GM06990 (cell line): ENCODE results near the gene ZBTB7C.

Source experiments
- DNase-seq: peaks from one replicate; pipeline ENCODE4 v3.0.0-alpha.2; 2011; ENCODE audit not compliant: insufficient read length; ENCODE audit errors: extremely low read depth
- H3K27me3 ChIP-seq: replicated peaks from 2 replicates; pipeline ENCODE4 v1.6.0; 2011; ENCODE audit warnings: low read length; ENCODE audit not compliant: control insufficient read depth, insufficient read depth
- H3K36me3 ChIP-seq: 2 replicates; pipeline ENCODE4 v1.5.1; 2011; ENCODE audit warnings: low read length; ENCODE audit not compliant: control insufficient read depth, insufficient read depth
- H3K4me3 ChIP-seq: replicated peaks from 2 replicates; pipeline ENCODE4 v1.5.1; 2011; ENCODE audit warnings: low read depth, mild to moderate bottlenecking, control low read depth, low read length
- TF ChIP-seq, protein P1 (sequence below): IDR thresholded peaks from 2 replicates; pipeline ENCODE4 v1.5.1; 2011; ENCODE audit warnings: low read length, control low read depth, mild to moderate bottlenecking, inconsistent platforms; ENCODE audit not compliant: insufficient read depth, poor library complexity, severe bottlenecking

The ZBTB7C gene

DNA sequence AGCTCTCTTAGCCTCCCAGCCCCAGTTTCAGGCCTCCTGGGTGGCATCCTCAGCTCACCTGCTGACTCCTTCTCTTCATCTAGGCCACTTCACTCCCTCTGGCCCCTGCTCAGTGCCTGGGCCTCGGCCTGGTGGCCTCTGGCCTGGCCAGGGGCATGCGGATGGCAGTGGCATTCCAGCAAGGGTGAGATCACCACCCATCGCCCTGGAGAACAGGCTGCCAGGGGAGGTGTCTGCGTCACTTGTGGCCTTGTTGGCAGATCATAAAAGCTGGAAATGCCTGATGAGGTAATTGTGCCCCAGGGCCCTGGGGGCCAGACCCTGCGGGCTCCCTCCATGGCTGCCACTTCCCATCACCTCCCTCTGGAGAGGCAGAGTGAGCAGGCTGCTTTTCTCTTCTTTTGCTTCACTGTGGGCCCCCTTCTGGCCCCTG lies 406.2 kb downstream of the ZBTB7C start:
- Histone ChIP-seq H3K4me3 (no peak overlapping the region), H3K36me3 (no peaks in the 10 kb centered on the region), H3K27me3 (no peaks in the 10 kb centered on the region; the same call in 1 of the 2 replicates)
- TF ChIP-seq, protein P1, sequence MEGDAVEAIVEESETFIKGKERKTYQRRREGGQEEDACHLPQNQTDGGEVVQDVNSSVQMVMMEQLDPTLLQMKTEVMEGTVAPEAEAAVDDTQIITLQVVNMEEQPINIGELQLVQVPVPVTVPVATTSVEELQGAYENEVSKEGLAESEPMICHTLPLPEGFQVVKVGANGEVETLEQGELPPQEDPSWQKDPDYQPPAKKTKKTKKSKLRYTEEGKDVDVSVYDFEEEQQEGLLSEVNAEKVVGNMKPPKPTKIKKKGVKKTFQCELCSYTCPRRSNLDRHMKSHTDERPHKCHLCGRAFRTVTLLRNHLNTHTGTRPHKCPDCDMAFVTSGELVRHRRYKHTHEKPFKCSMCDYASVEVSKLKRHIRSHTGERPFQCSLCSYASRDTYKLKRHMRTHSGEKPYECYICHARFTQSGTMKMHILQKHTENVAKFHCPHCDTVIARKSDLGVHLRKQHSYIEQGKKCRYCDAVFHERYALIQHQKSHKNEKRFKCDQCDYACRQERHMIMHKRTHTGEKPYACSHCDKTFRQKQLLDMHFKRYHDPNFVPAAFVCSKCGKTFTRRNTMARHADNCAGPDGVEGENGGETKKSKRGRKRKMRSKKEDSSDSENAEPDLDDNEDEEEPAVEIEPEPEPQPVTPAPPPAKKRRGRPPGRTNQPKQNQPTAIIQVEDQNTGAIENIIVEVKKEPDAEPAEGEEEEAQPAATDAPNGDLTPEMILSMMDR: no peak
- DNase-seq: no peak

DNA sequence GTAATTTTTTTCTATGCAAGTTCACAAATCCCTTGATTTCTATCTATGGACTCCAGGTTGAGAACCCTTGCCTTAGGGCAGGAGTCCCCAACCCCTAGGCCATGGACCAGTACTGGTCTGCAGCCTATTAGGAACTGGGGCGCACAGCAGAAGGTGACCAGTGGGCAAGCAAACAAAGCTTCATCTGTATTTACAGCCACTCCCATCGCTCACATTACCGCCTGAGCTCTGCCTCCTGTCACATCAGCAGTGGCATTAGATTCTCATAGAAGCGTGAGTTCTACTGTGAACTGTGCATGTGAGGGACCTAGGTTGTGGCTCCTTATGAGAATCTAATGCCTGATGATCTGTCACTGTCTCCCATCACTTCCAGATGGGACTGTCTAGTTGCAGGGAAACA lies 408.5 kb downstream of the ZBTB7C start:
- Histone ChIP-seq H3K27me3 (no peaks in the 10 kb centered on the region; the same call in 1 of the 2 replicates), H3K36me3 (no peaks in the 10 kb centered on the region), H3K4me3 (no peak overlapping the region)
- TF ChIP-seq, protein P1: no peak
- no peak for DNase-seq

DNA sequence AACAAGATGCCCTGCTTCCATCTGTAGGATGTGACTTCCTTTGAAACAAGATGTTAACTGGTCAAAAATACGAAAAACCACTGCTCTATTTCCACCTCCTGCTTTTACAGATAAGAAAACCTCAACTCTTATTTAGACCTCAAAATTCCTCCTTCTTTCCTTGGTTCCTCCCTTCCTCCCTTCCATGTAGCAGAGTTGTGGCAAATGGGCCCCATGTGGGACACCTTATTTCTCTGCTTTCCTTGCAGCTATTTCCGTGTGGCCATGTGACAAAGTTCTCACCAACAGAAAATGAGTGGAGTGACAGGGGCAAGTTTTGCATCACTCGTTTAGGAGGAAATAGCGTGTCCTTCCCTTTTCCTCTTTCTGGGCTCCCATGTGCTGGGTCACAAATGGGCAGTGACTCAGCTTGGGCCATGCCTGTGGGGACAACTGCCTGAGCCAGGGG lies 409.4 kb downstream of the ZBTB7C start:
- TF ChIP-seq, protein P1: no peak
- Histone ChIP-seq H3K27me3 (no peaks in the 10 kb centered on the region; the same call in 1 of the 2 replicates), H3K36me3 (no peaks in the 10 kb centered on the region), H3K4me3 (no peak overlapping the region)
- DNase-seq: no peak

DNA sequence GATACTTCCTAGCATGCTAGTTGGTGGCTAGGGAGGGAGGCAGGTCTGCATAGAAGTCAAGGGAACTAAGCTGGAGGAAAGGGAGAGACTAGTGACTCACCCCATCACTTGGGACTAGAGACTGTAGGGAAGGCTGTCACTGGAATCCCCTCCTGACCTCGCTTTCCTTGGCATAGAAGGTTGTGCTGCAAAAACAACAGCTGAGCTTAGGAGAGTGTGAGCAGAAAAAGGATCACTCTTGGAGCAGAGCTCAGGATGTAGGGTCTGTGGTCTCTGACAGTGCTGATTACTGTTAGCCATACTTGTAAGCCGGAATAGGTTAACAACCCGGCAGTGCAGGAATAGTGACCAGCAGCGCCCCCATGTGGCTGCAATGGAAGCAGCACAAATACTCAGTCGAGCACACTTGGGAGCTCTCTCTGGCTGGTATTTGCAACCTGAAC lies 411.8 kb downstream of the ZBTB7C start:
- Histone ChIP-seq H3K4me3 (no peak overlapping the region), H3K36me3 (no peaks in the 10 kb centered on the region), H3K27me3 (no peaks in the 10 kb centered on the region; the same call in 1 of the 2 replicates)
- TF ChIP-seq, protein P1: peak; percentile 48
- no peak for DNase-seq

DNA sequence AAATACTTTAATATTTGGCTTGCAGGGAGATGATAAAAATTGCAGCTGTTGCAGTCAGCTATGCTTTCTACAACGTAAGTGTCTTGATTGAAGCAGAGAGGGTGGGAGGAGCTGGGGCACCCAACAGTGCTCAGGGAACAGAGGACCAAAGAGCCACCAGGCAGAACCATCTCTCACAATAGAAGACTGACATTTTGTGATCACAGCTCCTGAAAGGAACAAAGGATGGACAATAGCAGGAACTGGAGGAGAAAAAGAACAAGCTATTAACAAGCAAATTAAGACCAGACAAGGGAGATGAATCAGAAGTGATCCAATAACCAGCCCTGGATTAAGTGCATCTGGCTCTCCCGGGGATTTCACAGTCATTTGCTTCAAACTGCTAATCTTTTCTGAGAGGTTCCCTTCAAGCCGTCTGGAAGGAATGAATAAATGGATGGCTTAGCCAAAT lies 413.1 kb downstream of the ZBTB7C start:
- H3K27me3 ChIP-seq: no peaks in the 10 kb centered on the region; the same call in 1 of the 2 replicates
- no peak for DNase-seq
- no peaks in the 10 kb centered on the region for H3K36me3 ChIP-seq
- TF ChIP-seq, protein P1: no peak
- H3K4me3 ChIP-seq: no peak overlapping the region

DNA sequence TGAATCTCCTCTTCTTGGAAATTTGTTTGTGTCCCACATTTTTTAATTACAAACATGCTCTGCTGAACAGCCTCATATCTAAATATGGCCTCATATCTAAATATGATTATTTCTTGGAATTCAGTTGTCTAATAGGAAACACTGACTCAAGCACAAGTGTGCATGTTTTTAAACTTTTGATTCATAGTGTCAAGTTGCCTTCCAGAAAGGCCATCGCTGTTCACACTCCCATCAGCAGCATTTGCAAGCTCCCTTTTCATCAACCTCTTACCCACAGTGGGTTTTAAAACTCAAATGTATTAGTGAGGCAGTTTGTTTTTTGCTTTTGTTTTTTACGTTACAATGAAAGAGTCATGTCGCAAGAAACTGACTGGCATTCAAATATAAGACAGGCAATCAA lies 413.5 kb downstream of the ZBTB7C start:
- H3K4me3 ChIP-seq: no peak overlapping the region
- no peaks in the 10 kb centered on the region for H3K36me3 ChIP-seq
- no peaks in the 10 kb centered on the region; the same call in 1 of the 2 replicates for H3K27me3 ChIP-seq
- DNase-seq: no peak
- TF ChIP-seq, protein P1: no peak
